Measurements from ENCODE around the gene CCDC6. TPM values are rescaled to one million over a fixed set of nuclear protein-coding genes. Genes with fewer than 3 reads are reported as not detected.

Gene CCDC6
- total and polyA plus RNA-seq, 9 of the 15 experiments (the other 6 are each of a cell fraction or from before 2014, with no cell fraction given): 10.4 to 41.0 (median 20.9) TPM

DNA sequence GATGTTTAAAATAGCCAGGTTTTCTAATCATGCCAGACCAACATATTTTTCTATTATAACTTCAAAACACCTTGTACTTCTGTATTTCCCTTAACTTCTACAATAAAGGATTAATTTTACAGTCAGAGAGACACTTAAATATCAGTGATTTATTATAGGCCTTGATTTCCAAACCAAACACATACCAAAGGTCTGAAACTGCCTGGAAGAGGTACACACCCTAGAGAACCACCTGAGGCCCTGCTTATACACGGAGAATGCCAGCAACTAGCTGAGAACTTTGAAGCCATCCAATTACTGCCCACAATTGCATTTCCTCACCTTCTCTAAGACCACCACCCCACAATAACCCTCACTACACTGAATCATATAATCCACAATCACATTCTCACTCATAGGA is 4.9 kb downstream of the CCDC6 start:
- in situ Hi-C loops (cut with MboI) (no loop called here), intact Hi-C loops (cut with micrococcal nuclease) (no loop called here)
- Histone ChIP-seq H2AFZ (ENCODE audit: low read depth, low read length) (no peak overlapping the region), H4K20me1 (replicated peaks; ENCODE audit: control insufficient read depth, insufficient read depth, low read length) (peaks cover 8% of the 10 kb centered on the region; the same call in 1 of the 2 replicates), H3K27ac (ENCODE audit: extremely low read depth, low read depth, low read length) (no peak overlapping the region), H3K9ac (ENCODE audit: insufficient read depth in 1 of 2, low read depth in 2 of 2, low read length in 2 of 2) (no peak overlapping the region), H3K4me1 (replicated peaks in 1 of 2; ENCODE audit: control insufficient read depth in 2 of 2, insufficient read depth in 2 of 2, low read length in 2 of 2) (peaks cover 11 to 35% of the 10 kb centered on the region in 2 experiments), H3K9me1 (ENCODE audit: control insufficient read depth, insufficient read depth, low read length) (no peaks in the 10 kb centered on the region), H3K4me3 (no peak overlapping the region), H3K79me2 (ENCODE audit: control insufficient read depth, insufficient read depth, low read length) (peaks cover 98% of the 10 kb centered on the region), H3K4me2 (ENCODE audit: insufficient read depth, low read length) (no peak overlapping the region), H3K9me3 (replicated peaks; ENCODE audit: control insufficient read depth, insufficient read depth, low read depth, low read length) (no peaks in the 10 kb centered on the region), H3K27me3 (ENCODE audit: control insufficient read depth in 2 of 2, insufficient read depth in 2 of 2, low read length in 2 of 2) (no peaks in the 10 kb centered on the region), H3K36me3 (ENCODE audit: control insufficient read depth, insufficient read depth, low read length) (peaks cover 33% of the 10 kb centered on the region)
- ATAC-seq (no peak), FAIRE-seq (no peak), DNase-seq (ENCODE audit: extremely low read depth in 1 of 4, low spot score in 3 of 4) (no peak)
- 63% methylated on average over 1 of the region's 1 CpG for WGBS (ENCODE audit: insufficient coverage, low coverage, missing lambda C conversion rate)
- no TSS peak for BruUV-seq (replicated peaks)
- ChIA-PET POLR2A (interaction anchor here (0.5 to 1.9 kb wide), 2 partner anchors 10 to 93 kb away, joined by 4 to 6 read pairs; no protein-coding TSS in a partner anchor), CTCF (ENCODE audit: low intra/inter-chr PET ratio) (no interaction called here)
- no peak for TF ChIP-seq ZNF217 (CRISPR knock-in tag; IDR thresholded peaks at IDR 0.05)
- TF ChIP-seq, protein P1, sequence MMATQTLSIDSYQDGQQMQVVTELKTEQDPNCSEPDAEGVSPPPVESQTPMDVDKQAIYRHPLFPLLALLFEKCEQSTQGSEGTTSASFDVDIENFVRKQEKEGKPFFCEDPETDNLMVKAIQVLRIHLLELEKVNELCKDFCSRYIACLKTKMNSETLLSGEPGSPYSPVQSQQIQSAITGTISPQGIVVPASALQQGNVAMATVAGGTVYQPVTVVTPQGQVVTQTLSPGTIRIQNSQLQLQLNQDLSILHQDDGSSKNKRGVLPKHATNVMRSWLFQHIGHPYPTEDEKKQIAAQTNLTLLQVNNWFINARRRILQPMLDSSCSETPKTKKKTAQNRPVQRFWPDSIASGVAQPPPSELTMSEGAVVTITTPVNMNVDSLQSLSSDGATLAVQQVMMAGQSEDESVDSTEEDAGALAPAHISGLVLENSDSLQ (IDR thresholded peaks at IDR 0.05): no peak
- TF ChIP-seq SP1 (CRISPR knock-in tag; IDR thresholded peaks at IDR 0.05): no peak
- TF ChIP-seq, protein P2, sequence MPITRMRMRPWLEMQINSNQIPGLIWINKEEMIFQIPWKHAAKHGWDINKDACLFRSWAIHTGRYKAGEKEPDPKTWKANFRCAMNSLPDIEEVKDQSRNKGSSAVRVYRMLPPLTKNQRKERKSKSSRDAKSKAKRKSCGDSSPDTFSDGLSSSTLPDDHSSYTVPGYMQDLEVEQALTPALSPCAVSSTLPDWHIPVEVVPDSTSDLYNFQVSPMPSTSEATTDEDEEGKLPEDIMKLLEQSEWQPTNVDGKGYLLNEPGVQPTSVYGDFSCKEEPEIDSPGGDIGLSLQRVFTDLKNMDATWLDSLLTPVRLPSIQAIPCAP (CRISPR knock-in tag; IDR thresholded peaks at IDR 0.05; ENCODE audit: borderline replicate concordance): no peak
- no peak for TF ChIP-seq SAFB2 (IDR thresholded peaks at IDR 0.05; ENCODE audit: borderline replicate concordance, low read depth, low read length, severe bottlenecking)
- TF ChIP-seq CSDE1 (IDR thresholded peaks at IDR 0.05): no peak
- no peak for TF ChIP-seq RAD51 (IDR thresholded peaks at IDR 0.05; ENCODE audit: borderline replicate concordance, low read depth)
- TF ChIP-seq, protein P3, sequence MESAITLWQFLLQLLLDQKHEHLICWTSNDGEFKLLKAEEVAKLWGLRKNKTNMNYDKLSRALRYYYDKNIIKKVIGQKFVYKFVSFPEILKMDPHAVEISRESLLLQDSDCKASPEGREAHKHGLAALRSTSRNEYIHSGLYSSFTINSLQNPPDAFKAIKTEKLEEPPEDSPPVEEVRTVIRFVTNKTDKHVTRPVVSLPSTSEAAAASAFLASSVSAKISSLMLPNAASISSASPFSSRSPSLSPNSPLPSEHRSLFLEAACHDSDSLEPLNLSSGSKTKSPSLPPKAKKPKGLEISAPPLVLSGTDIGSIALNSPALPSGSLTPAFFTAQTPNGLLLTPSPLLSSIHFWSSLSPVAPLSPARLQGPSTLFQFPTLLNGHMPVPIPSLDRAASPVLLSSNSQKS (CRISPR knock-in tag; IDR thresholded peaks at IDR 0.05): no peak
- no peak for TF ChIP-seq ZNF707 (CRISPR knock-in tag; conservative IDR thresholded peaks at IDR 0.05)
- no peak for TF ChIP-seq ZNF316 (IDR thresholded peaks at IDR 0.05)
- TF ChIP-seq MEIS2 (IDR thresholded peaks at IDR 0.05; ENCODE audit: partially characterized antibody): no peak
